OCI-M2 (cell line): ENCODE results near the gene CD83.
"Not testable (repeated sequence)": the region's sequence is repeated elsewhere in the genome, so short reads cannot be mapped to it uniquely, and the experiment has no call there.

Experiments used
- DNase-seq: peaks from one replicate; lab custom pipeline; 2025; ENCODE audit not compliant: unreplicated experiment; lab: John Stamatoyannopoulos, UW

Gene CD83

GRCh38 chr6:14117158-14118090 is at the start of gene CD83:
TSS of gene CD83 (plus strand) at chr6:14117772. CDS start at chr6:14117812, 40 bp downstream.
- no peak for DNase-seq

- no peak for DNase-seq
Observed at GRCh38 chr6:14068133-14068532, 49.4 kb upstream of the CD83 start.

GRCh38 chr6:14068623-14069022 is 48.9 kb upstream of the CD83 start:
- DNase-seq, result no peak

- DNase-seq, result no peak
Observed at GRCh38 chr6:14070457-14070856, 47.1 kb upstream of the CD83 start.

GRCh38 chr6:14072084-14072483 is 45.5 kb upstream of the CD83 start:
- no peak for DNase-seq

- not testable (repeated sequence) for DNase-seq
Observed at GRCh38 chr6:14073561-14074354, 43.8 kb upstream of the CD83 start.

GRCh38 chr6:14074476-14075094 is 43.0 kb upstream of the CD83 start:
- DNase-seq, result no peak

GRCh38 chr6:14075095-14075503 is 42.5 kb upstream of the CD83 start:
- DNase-seq, result no peak

GRCh38 chr6:14077193-14077867 is 40.2 kb upstream of the CD83 start:
- DNase-seq, result no peak

- no peak for DNase-seq
Observed at GRCh38 chr6:14079433-14079832, 38.1 kb upstream of the CD83 start.

- no peak for DNase-seq
Observed at GRCh38 chr6:14079971-14080370, 37.6 kb upstream of the CD83 start.

GRCh38 chr6:14081126-14081525 is 36.4 kb upstream of the CD83 start:
- no peak for DNase-seq

- no peak for DNase-seq
Observed at GRCh38 chr6:14082771-14083170, 34.8 kb upstream of the CD83 start.

- DNase-seq, result no peak
Observed at GRCh38 chr6:14083262-14083661, 34.3 kb upstream of the CD83 start.

- no peak for DNase-seq
Observed at GRCh38 chr6:14083751-14084150, 33.8 kb upstream of the CD83 start.

GRCh38 chr6:14084388-14084787 is 33.2 kb upstream of the CD83 start:
- DNase-seq, result no peak

GRCh38 chr6:14085176-14085787 is 32.3 kb upstream of the CD83 start:
- DNase-seq, result no peak

- no peak for DNase-seq
Observed at GRCh38 chr6:14086701-14087100, 30.9 kb upstream of the CD83 start.

- no peak for DNase-seq
Observed at GRCh38 chr6:14088600-14089192, 28.9 kb upstream of the CD83 start.

- no peak for DNase-seq
Observed at GRCh38 chr6:14089224-14089623, 28.3 kb upstream of the CD83 start.
